Right cardiac atrium (tissue), 5 donors: ENCODE results near the gene TIA1. TPM values are rescaled to one million over a fixed set of nuclear protein-coding genes. Genes with fewer than 3 reads are reported as not detected.
A peak's percentile ranks its signal among the peaks of the same experiment; 100 is the strongest.
"Not testable (repeated sequence)": the region's sequence is repeated elsewhere in the genome, so short reads cannot be mapped to it uniquely, and the experiment has no call there.

Source experiments
- ATAC-seq, 2 donors: fragments of 200-7000 bp; cut with Tn5 transposase; one replicate each; pipeline versions ENCODE4 v1.8.0 to v1.9.1; 2020; ENCODE audit warnings: moderate library complexity in 2 of 2, mild to moderate bottlenecking in 1 of 2
- DNase-seq, 3 donors: peaks; one replicate each; pipeline ENCODE4 v3.0.0-alpha.2; 2020
- H3K27ac ChIP-seq: one replicate; pipeline ENCODE4 v1.5.1; 2013; ENCODE audit warnings: mild to moderate bottlenecking, low read length, control low read depth, moderate library complexity
- H3K27me3 ChIP-seq: one replicate; pipeline ENCODE4 v1.6.1; 2013; ENCODE audit not compliant: control insufficient read depth, insufficient read depth
- H3K4me1 ChIP-seq: one replicate; pipeline ENCODE4 v1.6.1; 2013; ENCODE audit warnings: low read length; ENCODE audit not compliant: control insufficient read depth, insufficient read depth
- H3K4me3 ChIP-seq: one replicate; pipeline ENCODE4 v1.5.1; 2013; ENCODE audit warnings: low read length, control low read depth
- H3K9me3 ChIP-seq: one replicate; pipeline ENCODE4 v1.6.1; 2013; ENCODE audit warnings: low read length; ENCODE audit not compliant: control insufficient read depth
- WGBS: extraction: QIAGEN DNeasy Blood & Tissue Kit; methylation state at CpG from one replicate; pipeline ENCODE4 v1.1.7; 2013; 5-methylcytosine and 5-hydroxymethylcytosine counted together
- intact Hi-C, 4 donors: fragments of 100-400 bp; cut with DNase I; formaldehyde crosslinking; loops; one replicate each; pipeline versions ENCODE4 v1.11.0 to v1.14.0; 2022 to 2023
- long read RNA-seq, 4 donors: library from polyadenylated mRNA; unstranded; transcript quantifications; one replicate each; pipeline ENCODE4 v2.0.0, GENCODE V29; 2020 to 2021
- polyA plus RNA-seq: library from polyadenylated mRNA; stranded (reverse); fragments of 200-250 nt; gene quantifications from one replicate; pipeline ENCODE4 v1.2.3, GENCODE V29; 2013
- total RNA-seq, 4 donors: library from RNA; stranded (reverse); fragmentation: NEBNext Ultra II Directional; extraction: Animal tissue kit (Norgen Biotek cat#: 25700); gene quantifications; one replicate each; pipeline ENCODE4 v1.2.1, GENCODE V29; 2021
- donor health status: healthy with polysubstance abuse.
- donor health status: DM: no; HTN: yes; CAD: no.
- donor health status: DM: no; HTN: no; CAD: no.
- donor health status: DM: no; HTN: yes; CAD: no; lungs with severe emphysema.
- donor health status: DM: yes; HTN: yes; CAD: no.

The TIA1 gene
- 10 to 100 TPM; 47.5 to 62.9 (median 56.6) TPM for total RNA-seq
- 41.1 TPM for polyA plus RNA-seq
- long read RNA-seq, donor 1, full-length matches to known transcripts, result 27 of 50 reads
- long read RNA-seq, donor 1, partial matches to known transcripts, result 5 of 50 reads
- long read RNA-seq, donor 1, other reads (novel, unspliced or antisense), result 18 of 50 reads
- long read RNA-seq, donor 2, full-length matches to known transcripts, result 10 of 16 reads
- long read RNA-seq, donor 2, partial matches to known transcripts, result 2 of 16 reads
- long read RNA-seq, donor 2, other reads (novel, unspliced or antisense), result 4 of 16 reads
- long read RNA-seq, donor 3, full-length matches to known transcripts, result 49 of 85 reads
- long read RNA-seq, donor 3, partial matches to known transcripts, result 6 of 85 reads
- long read RNA-seq, donor 3, other reads (novel, unspliced or antisense), result 30 of 85 reads
- long read RNA-seq, donor 4, full-length matches to known transcripts, result 7 of 17 reads
- long read RNA-seq, donor 4, partial matches to known transcripts, result 1 of 17 reads
- long read RNA-seq, donor 4, other reads (novel, unspliced or antisense), result 9 of 17 reads

- DNase-seq (peak; percentile 98 to 99 (median 99)), ATAC-seq (peak; percentile 98)
- Histone ChIP-seq H3K9me3 (no peaks in the 10 kb centered on the region), H3K4me3 (peak within 1 kb of the TSS; percentile 89), H3K27me3 (no peaks in the 10 kb centered on the region), H3K4me1 (peaks cover 9% of the 10 kb centered on the region), H3K27ac (peak within 1 kb of the TSS; percentile 98)
- intact Hi-C loops, result no loop called here
- under 1% methylated on average over 47 of the region's 47 CpGs for WGBS
These were observed at the start of gene TIA1 for GRCh38 chr2:70248181-70248847. Gene TIA1, minus strand, starts transcription at chr2:70248628. Its CDS starts 198 bp downstream, at chr2:70248430.

GRCh38 chr2:70297828-70298227 lies 49.4 kb upstream of the TIA1 start:
- not testable (repeated sequence) for H3K9me3 ChIP-seq, H3K4me3 ChIP-seq, ATAC-seq, DNase-seq, H3K27me3 ChIP-seq, H3K4me1 ChIP-seq, H3K27ac ChIP-seq
- intact Hi-C loops, result loop anchor here in 2 of 4 donors (5.0 to 10.0 kb wide), 2 partner anchors 383 to 386 kb away; partner anchors contain the start of gene MXD1 (in 1 of the 2)
- WGBS, result 94% methylated on average over 4 of the region's 4 CpGs

GRCh38 chr2:70283500-70284191 lies 35.2 kb upstream of the TIA1 start:
- Histone ChIP-seq H3K9me3 (no peaks in the 10 kb centered on the region), H3K27me3 (no peaks in the 10 kb centered on the region), H3K4me1 (no peaks in the 10 kb centered on the region), H3K4me3 (no peak overlapping the region), H3K27ac (no peak overlapping the region)
- no peak for DNase-seq
- ATAC-seq, result no peak
- intact Hi-C loops, result no loop called here
- 90% methylated on average over 5 of the region's 5 CpGs for WGBS

- peaks cover 1% of the 10 kb centered on the region for H3K4me1 ChIP-seq
- no peak overlapping the region for H3K27ac ChIP-seq
- no peak overlapping the region for H3K4me3 ChIP-seq
- intact Hi-C loops, result no loop called here
- DNase-seq, result no peak
- H3K27me3 ChIP-seq, result no peaks in the 10 kb centered on the region
- WGBS, result 70% methylated on average over 5 of the region's 5 CpGs
- no peaks in the 10 kb centered on the region for H3K9me3 ChIP-seq
- ATAC-seq, result peak in 1 of 2 donors; percentile 38
These were observed 34.0 kb upstream of the TIA1 start for GRCh38 chr2:70282439-70282838.

- no peak for DNase-seq
- Histone ChIP-seq H3K27me3 (no peaks in the 10 kb centered on the region), H3K9me3 (no peaks in the 10 kb centered on the region), H3K27ac (no peak overlapping the region), H3K4me1 (peaks cover 1% of the 10 kb centered on the region), H3K4me3 (no peak overlapping the region)
- WGBS, result 96% methylated on average over 2 of the region's 2 CpGs
- intact Hi-C loops, result no loop called here
- ATAC-seq, result no peak
These were observed 31.9 kb upstream of the TIA1 start for GRCh38 chr2:70280242-70280798.

GRCh38 chr2:70270323-70270722 lies 21.9 kb upstream of the TIA1 start:
- Histone ChIP-seq H3K27ac (no peak overlapping the region), H3K4me1 (no peaks in the 10 kb centered on the region), H3K4me3 (no peak overlapping the region), H3K27me3 (no peaks in the 10 kb centered on the region), H3K9me3 (no peaks in the 10 kb centered on the region)
- ATAC-seq, result no peak
- 65% methylated on average over 3 of the region's 3 CpGs for WGBS
- intact Hi-C loops, result no loop called here
- no peak for DNase-seq

GRCh38 chr2:70269422-70270302 lies 21.2 kb upstream of the TIA1 start:
- intact Hi-C loops, result not testable (repeated sequence)

GRCh38 chr2:70266925-70267324 lies 18.5 kb upstream of the TIA1 start:
- H3K9me3 ChIP-seq, H3K4me1 ChIP-seq, H3K27me3 ChIP-seq, intact Hi-C loops, H3K4me3 ChIP-seq, ATAC-seq, H3K27ac ChIP-seq, DNase-seq: not testable (repeated sequence)
- WGBS, result 98% methylated on average over 29 of the region's 30 CpGs

More at GRCh38 chr2:70269422-70270302, 21.2 kb upstream of the TIA1 start:
- not testable (repeated sequence) for H3K4me1 ChIP-seq, ATAC-seq, H3K27me3 ChIP-seq, H3K27ac ChIP-seq, H3K9me3 ChIP-seq, DNase-seq, H3K4me3 ChIP-seq
- 93% methylated on average over 18 of the region's 18 CpGs for WGBS

- H3K27ac ChIP-seq, result no peak overlapping the region
- H3K27me3 ChIP-seq, result no peaks in the 10 kb centered on the region
- WGBS, result 66% methylated on average over 1 of the region's 1 CpG
- DNase-seq (no peak), ATAC-seq (no peak)
- intact Hi-C loops, result no loop called here
- no peaks in the 10 kb centered on the region for H3K9me3 ChIP-seq
- H3K4me3 ChIP-seq, result no peak overlapping the region
- no peaks in the 10 kb centered on the region for H3K4me1 ChIP-seq
These were observed 13.1 kb upstream of the TIA1 start for GRCh38 chr2:70261501-70261900.

- 3% methylated on average over 12 of the region's 12 CpGs for WGBS
- ATAC-seq (peak; percentile 73 to 77), DNase-seq (peak; percentile 82 to 92 (median 91))
- intact Hi-C loops, result no loop called here
- no peaks in the 10 kb centered on the region for H3K27me3 ChIP-seq
- H3K9me3 ChIP-seq, result no peaks in the 10 kb centered on the region
- H3K27ac ChIP-seq, result peak overlapping the region; percentile 86
- H3K4me3 ChIP-seq, result peak overlapping the region; percentile 94
- no peaks in the 10 kb centered on the region for H3K4me1 ChIP-seq
These were observed 10.1 kb upstream of the TIA1 start for GRCh38 chr2:70258532-70258875.
